ENCODE data around the gene FIZ1. TPM values are rescaled to one million over a fixed set of nuclear protein-coding genes. Genes with fewer than 3 reads are reported as not detected.

Gene FIZ1
- total RNA-seq, 1 donor: 2.2 TPM

GRCh38 chr19:55611300-55611982 is 12.1 kb upstream of the FIZ1 start:
- Histone ChIP-seq H3K27me3 (ENCODE audit: insufficient read depth, low read length) (no peaks in the 10 kb centered on the region), H3K4me3 (ENCODE audit: low read length) (no peak overlapping the region), H3K4me1 (ENCODE audit: insufficient read depth, low read length) (peaks cover 43% of the 10 kb centered on the region), H3K9me3 (ENCODE audit: low read depth, low read length) (no peaks in the 10 kb centered on the region)

- Histone ChIP-seq H3K4me3 (ENCODE audit: low read length) (no peak overlapping the region), H3K9me3 (ENCODE audit: low read depth, low read length) (no peaks in the 10 kb centered on the region), H3K27me3 (ENCODE audit: insufficient read depth, low read length) (no peaks in the 10 kb centered on the region), H3K4me1 (ENCODE audit: insufficient read depth, low read length) (peaks cover 57% of the 10 kb centered on the region)
These were observed 10.0 kb upstream of the FIZ1 start for GRCh38 chr19:55609326-55609725.

GRCh38 chr19:55606817-55607216 is 7.5 kb upstream of the FIZ1 start:
- Histone ChIP-seq H3K4me3 (ENCODE audit: low read length) (no peak overlapping the region), H3K9me3 (ENCODE audit: low read depth, low read length) (no peaks in the 10 kb centered on the region), H3K27me3 (ENCODE audit: insufficient read depth, low read length) (no peaks in the 10 kb centered on the region), H3K4me1 (ENCODE audit: insufficient read depth, low read length) (peaks cover 50% of the 10 kb centered on the region)

- Histone ChIP-seq H3K4me1 (ENCODE audit: insufficient read depth, low read length) (peaks cover 49% of the 10 kb centered on the region), H3K4me3 (ENCODE audit: low read length) (peak overlapping the region; percentile 76)
These were observed 7.1 kb upstream of the FIZ1 start for GRCh38 chr19:55606471-55606787.

GRCh38 chr19:55605637-55606470 is 6.5 kb upstream of the FIZ1 start, which contains the start of gene ZNF865:
TSS of gene ZNF865 (plus strand) at chr19:55605647. CDS start at chr19:55613619, 7,972 bp downstream.
- no peaks in the 10 kb centered on the region for H3K9me3 ChIP-seq (ENCODE audit: low read depth, low read length)
- H3K4me3 ChIP-seq (ENCODE audit: low read length): peak within 1 kb of the TSS; percentile 76
- no peaks in the 10 kb centered on the region for H3K27me3 ChIP-seq (ENCODE audit: insufficient read depth, low read length)
- H3K4me1 ChIP-seq (ENCODE audit: insufficient read depth, low read length): peaks cover 52% of the 10 kb centered on the region

More at GRCh38 chr19:55606471-55606787, 7.1 kb upstream of the FIZ1 start:
- Histone ChIP-seq H3K9me3 (ENCODE audit: low read depth, low read length) (no peaks in the 10 kb centered on the region), H3K27me3 (ENCODE audit: insufficient read depth, low read length) (no peaks in the 10 kb centered on the region)

- Histone ChIP-seq H3K9me3 (ENCODE audit: low read depth, low read length) (no peaks in the 10 kb centered on the region), H3K27me3 (ENCODE audit: insufficient read depth, low read length) (no peaks in the 10 kb centered on the region), H3K4me3 (ENCODE audit: low read length) (peak overlapping the region; percentile 76), H3K4me1 (ENCODE audit: insufficient read depth, low read length) (peaks cover 55% of the 10 kb centered on the region)
These were observed 5.9 kb upstream of the FIZ1 start for GRCh38 chr19:55605207-55605636.

- Histone ChIP-seq H3K4me3 (ENCODE audit: low read length) (no peak overlapping the region), H3K27me3 (ENCODE audit: insufficient read depth, low read length) (no peaks in the 10 kb centered on the region), H3K4me1 (ENCODE audit: insufficient read depth, low read length) (peaks cover 47% of the 10 kb centered on the region), H3K9me3 (ENCODE audit: low read depth, low read length) (no peaks in the 10 kb centered on the region)
These were observed 4.4 kb upstream of the FIZ1 start for GRCh38 chr19:55603581-55604292.

GRCh38 chr19:55603115-55603514 is 3.8 kb upstream of the FIZ1 start:
- H3K9me3 ChIP-seq (ENCODE audit: low read depth, low read length): no peaks in the 10 kb centered on the region
- H3K4me1 ChIP-seq (ENCODE audit: insufficient read depth, low read length): peaks cover 46% of the 10 kb centered on the region
- no peaks in the 10 kb centered on the region for H3K27me3 ChIP-seq (ENCODE audit: insufficient read depth, low read length)
- no peak overlapping the region for H3K4me3 ChIP-seq (ENCODE audit: low read length)

GRCh38 chr19:55602104-55603001 is 3.0 kb upstream of the FIZ1 start:
- H3K9me3 ChIP-seq (ENCODE audit: low read depth, low read length): no peaks in the 10 kb centered on the region
- H3K4me3 ChIP-seq (ENCODE audit: low read length): no peak overlapping the region
- H3K4me1 ChIP-seq (ENCODE audit: insufficient read depth, low read length): peaks cover 42% of the 10 kb centered on the region
- H3K27me3 ChIP-seq (ENCODE audit: insufficient read depth, low read length): no peaks in the 10 kb centered on the region

- Histone ChIP-seq H3K4me3 (ENCODE audit: low read length) (peak overlapping the region; percentile 94), H3K9me3 (ENCODE audit: low read depth, low read length) (no peaks in the 10 kb centered on the region), H3K27me3 (ENCODE audit: insufficient read depth, low read length) (no peaks in the 10 kb centered on the region), H3K4me1 (ENCODE audit: insufficient read depth, low read length) (peaks cover 30% of the 10 kb centered on the region)
These were observed 1.8 kb upstream of the FIZ1 start for GRCh38 chr19:55601084-55601483.

- peaks cover 26% of the 10 kb centered on the region for H3K4me1 ChIP-seq (ENCODE audit: insufficient read depth, low read length)
- H3K4me3 ChIP-seq (ENCODE audit: low read length): peak overlapping the region; percentile 94
- H3K27me3 ChIP-seq (ENCODE audit: insufficient read depth, low read length): no peaks in the 10 kb centered on the region
- H3K9me3 ChIP-seq (ENCODE audit: low read depth, low read length): no peaks in the 10 kb centered on the region
These were observed 1.3 kb upstream of the FIZ1 start for GRCh38 chr19:55600662-55601028.

GRCh38 chr19:55599842-55600661 is 735 bp upstream of the FIZ1 start, which contains the start of gene ZNF524:
TSS of gene ZNF524 (plus strand) at chr19:55600288. CDS start at chr19:55602113, 1,825 bp downstream.
- H3K27me3 ChIP-seq (ENCODE audit: insufficient read depth, low read length): no peaks in the 10 kb centered on the region
- H3K9me3 ChIP-seq (ENCODE audit: low read depth, low read length): no peaks in the 10 kb centered on the region
- H3K4me1 ChIP-seq (ENCODE audit: insufficient read depth, low read length): peaks cover 26% of the 10 kb centered on the region
- H3K4me3 ChIP-seq (ENCODE audit: low read length): peak within 1 kb of the TSS; percentile 94

- Histone ChIP-seq H3K4me3 (ENCODE audit: low read length) (peak overlapping the region; percentile 94), H3K4me1 (ENCODE audit: insufficient read depth, low read length) (peaks cover 16% of the 10 kb centered on the region), H3K27me3 (ENCODE audit: insufficient read depth, low read length) (no peaks in the 10 kb centered on the region), H3K9me3 (ENCODE audit: low read depth, low read length) (no peaks in the 10 kb centered on the region)
These were observed 424 bp downstream of the FIZ1 start for GRCh38 chr19:55598719-55599467.

Measured in mononuclear cell (primary cell).